IMR-90 (cell line): ENCODE measurements around the gene ELMO1. TPM values are rescaled to one million over a fixed set of nuclear protein-coding genes. Genes with fewer than 3 reads are reported as not detected.

ENCODE experiments used
- ATAC-seq: fragments of 200-7000 bp; cut with Tn5 transposase; 2 replicates; pipeline ENCODE4 v1.9.1; 2020; ENCODE audit warnings: low read depth, mild to moderate bottlenecking, moderate library complexity
- BruUV-seq: library from RNA; stranded (reverse); fragments of 400-500 nt; replicated peaks from 2 replicates; lab custom pipeline; 2021; lab: Mats Ljungman, UMichigan
- CTCF ChIA-PET: fragments of 300-600 bp; formaldehyde crosslinking; extraction: SDS; loops from one replicate; lab custom pipeline; 2021; ENCODE audit warnings: antibody characterized with exemption; lab: Yijun Ruan, JAX
- POLR2A ChIA-PET: fragments of 300-600 bp; sonication (Branson Sonifier 250); formaldehyde crosslinking; loops from one replicate; lab custom pipeline; 2022; ENCODE audit warnings: antibody characterized with exemption; ENCODE audit not compliant: unreplicated experiment; lab: Charles Lee
- DNase-seq: peaks from one replicate; pipeline ENCODE4 v3.0.0; 2013
- H2AFZ ChIP-seq: replicated peaks from 2 replicates; pipeline ENCODE3; 2013; ENCODE audit warnings: low read length, mild to moderate bottlenecking; ENCODE audit not compliant: poor library complexity
- H2AK5ac ChIP-seq: 2 replicates; pipeline ENCODE4 v1.6.1; 2013; ENCODE audit warnings: low read depth, low read length, inconsistent platforms
- H2AK9ac ChIP-seq: replicated peaks from 2 replicates; pipeline ENCODE3; 2013; ENCODE audit warnings: mild to moderate bottlenecking, low read depth, low read length, moderate library complexity; ENCODE audit not compliant: poor library complexity
- H2BK120ac ChIP-seq: 2 replicates; pipeline ENCODE4 v1.6.1; 2013; ENCODE audit warnings: low read depth, low read length, inconsistent platforms
- H2BK15ac ChIP-seq: 3 replicates; pipeline ENCODE4 v1.6.1; 2013; ENCODE audit warnings: low read depth, low read length, inconsistent platforms
- H2BK20ac ChIP-seq: 2 replicates; pipeline ENCODE4 v1.6.1; 2013; ENCODE audit warnings: low read depth, mild to moderate bottlenecking, inconsistent platforms, low read length, moderate library complexity
- H2BK5ac ChIP-seq: 2 replicates; pipeline ENCODE4 v1.6.1; 2013; ENCODE audit warnings: mild to moderate bottlenecking, low read depth, low read length, inconsistent platforms; ENCODE audit not compliant: poor library complexity, severe bottlenecking
- H3K14ac ChIP-seq: replicated peaks from 2 replicates; pipeline ENCODE4 v1.6.1; 2013; ENCODE audit warnings: low read depth, low read length, inconsistent platforms
- H3K18ac ChIP-seq: 2 replicates; pipeline ENCODE4 v1.6.1; 2013; ENCODE audit warnings: low read depth, low read length, control low read depth
- H3K23ac ChIP-seq: 2 replicates; pipeline ENCODE4 v1.6.1; 2013; ENCODE audit warnings: low read depth, low read length, inconsistent platforms
- H3K27ac ChIP-seq: 2 replicates; pipeline ENCODE4 v1.5.1; 2013; ENCODE audit warnings: mild to moderate bottlenecking, control low read depth, low read length; ENCODE audit not compliant: insufficient read depth
- H3K27me3 ChIP-seq: 2 replicates; pipeline ENCODE4 v1.6.1; 2013; ENCODE audit warnings: low read length; ENCODE audit not compliant: control insufficient read depth, insufficient read depth
- H3K36me3 ChIP-seq: 2 replicates; pipeline ENCODE4 v1.6.1; 2013; ENCODE audit warnings: low read length, mixed read lengths; ENCODE audit not compliant: control insufficient read depth, insufficient read depth
- H3K4ac ChIP-seq: 2 replicates; pipeline ENCODE4 v1.6.1; 2013; ENCODE audit warnings: low read depth, low read length, inconsistent platforms
- H3K4me1 ChIP-seq: 2 replicates; pipeline ENCODE4 v1.6.1; 2013; ENCODE audit warnings: low read length, mixed read lengths; ENCODE audit not compliant: control insufficient read depth, insufficient read depth
- H3K4me2 ChIP-seq: 2 replicates; pipeline ENCODE4 v1.6.1; 2013; ENCODE audit warnings: low read depth, mild to moderate bottlenecking, control low read depth, low read length, moderate library complexity
- H3K4me3 ChIP-seq: 2 replicates; pipeline ENCODE4 v1.5.1; 2013; ENCODE audit warnings: low read depth, mild to moderate bottlenecking, control low read depth, low read length, moderate library complexity; ENCODE audit not compliant: insufficient read depth
- H3K56ac ChIP-seq: 2 replicates; pipeline ENCODE4 v1.6.1; 2013; ENCODE audit warnings: low read length, inconsistent platforms; ENCODE audit not compliant: insufficient read depth; ENCODE audit errors: extremely low read depth
- H3K79me1 ChIP-seq, 2 experiments: 2 replicates each; pipeline ENCODE4 v1.6.1; 2013; ENCODE audit warnings: low read length in 2 of 2, inconsistent platforms in 1 of 2, low read depth in 1 of 2
- H3K9ac ChIP-seq: 2 replicates; pipeline ENCODE4 v1.6.1; 2013; ENCODE audit warnings: low read depth, low read length, control low read depth
- H3K9me1 ChIP-seq: 2 replicates; pipeline ENCODE4 v1.6.1; 2013; ENCODE audit warnings: low read length, inconsistent platforms; ENCODE audit not compliant: insufficient read depth
- H3K9me3 ChIP-seq: 2 replicates; pipeline ENCODE4 v1.6.1; 2013; ENCODE audit warnings: low read length; ENCODE audit not compliant: control insufficient read depth, insufficient read depth
- H4K20me1 ChIP-seq: 2 replicates; pipeline ENCODE4 v1.6.1; 2013; ENCODE audit warnings: low read length, inconsistent platforms; ENCODE audit not compliant: insufficient read depth
- H4K5ac ChIP-seq: 2 replicates; pipeline ENCODE4 v1.6.1; 2013; ENCODE audit warnings: mild to moderate bottlenecking, low read depth, low read length, control low read depth
- H4K8ac ChIP-seq, 2 experiments: 2 replicates each; pipeline ENCODE4 v1.6.1; 2013; ENCODE audit warnings: low read depth in 2 of 2, low read length in 2 of 2, control low read depth in 1 of 2, inconsistent platforms in 1 of 2
- H4K91ac ChIP-seq: 2 replicates; pipeline ENCODE4 v1.6.1; 2013; ENCODE audit warnings: low read depth, low read length, inconsistent platforms; ENCODE audit not compliant: insufficient read depth
- FOS ChIP-seq: fragments of 150-350 bp; IDR thresholded peaks from 2 replicates; pipeline ENCODE4 v1.6.1; 2016; ENCODE audit warnings: low read depth, low read length
- RCOR1 ChIP-seq: IDR thresholded peaks from 2 replicates; pipeline ENCODE4 v1.6.1; 2012; ENCODE audit warnings: mild to moderate bottlenecking, low read length, improper control_type of control experiment; ENCODE audit not compliant: insufficient replicate concordance
- dilution Hi-C: fragments of 300-500 bp; cut with HindIII; formaldehyde crosslinking; loops from one replicate; pipeline ENCODE4 v1.14.3; 2018; ENCODE audit warnings: low sequenced_read_pairs; ENCODE audit not compliant: unreplicated experiment
- in situ Hi-C: fragments of 300-500 bp; cut with MboI; formaldehyde crosslinking; loops from 3 replicates; pipeline ENCODE4 v1.14.3; 2019; ENCODE audit warnings: low sequenced_read_pairs, inconsistent platforms, mixed read lengths
- intact Hi-C: fragments of 100-400 bp; cut with micrococcal nuclease; formaldehyde crosslinking; loops from 2 replicates; pipeline ENCODE4 v1.10.0; 2022
- polyA plus RNA-seq, 3 experiments: library from polyadenylated mRNA; depleted of rRNA; stranded (reverse); fragments of >200 nt; gene quantifications; 2 replicates each; pipeline ENCODE4 v1.2.3, GENCODE V29; 2012; ENCODE audit warnings: low replicate concordance in 1 of 3
- total RNA-seq: library from RNA; depleted of rRNA; stranded (reverse); fragments of >200 nt; gene quantifications from 2 replicates; pipeline ENCODE4 v1.2.3, GENCODE V29; 2012

ELMO1 gene
- total and polyA plus RNA-seq, 2 of the 4 experiments (the other 2 are of a cell fraction) = 0.03 TPM; not detected in 1

GRCh38 chr7:37149773-37150124, 298.9 kb downstream of the ELMO1 start:
- no peaks in the 10 kb centered on the region for H3K79me1 ChIP-seq
- no peaks in the 10 kb centered on the region for H4K20me1 ChIP-seq
- no peak overlapping the region for H3K4me3 ChIP-seq
- no peak overlapping the region for H2BK5ac ChIP-seq
- no peak overlapping the region for H3K18ac ChIP-seq
- no peak overlapping the region for H4K5ac ChIP-seq
- no TSS peak for BruUV-seq
- H2BK120ac ChIP-seq = no peak overlapping the region
- H3K27me3 ChIP-seq = no peaks in the 10 kb centered on the region
- CTCF ChIA-PET = no interaction called here
- DNase-seq (no peak), ATAC-seq (no peak)
- no peak for TF ChIP-seq RCOR1
- TF ChIP-seq FOS = no peak
- H3K9me3 ChIP-seq = no peaks in the 10 kb centered on the region
- in situ Hi-C loops = no loop called here
- no peak overlapping the region for H3K4me2 ChIP-seq
- no peak overlapping the region for H2AK5ac ChIP-seq
- H2AFZ ChIP-seq = no peak overlapping the region
- H3K4me1 ChIP-seq = no peaks in the 10 kb centered on the region
- intact Hi-C loops = no loop called here
- no peak overlapping the region for H3K9ac ChIP-seq
- no peak overlapping the region for H3K56ac ChIP-seq
- H4K8ac ChIP-seq = no peak overlapping the region
- H3K4ac ChIP-seq = no peak overlapping the region
- H2BK15ac ChIP-seq = no peak overlapping the region
- no peaks in the 10 kb centered on the region for H3K36me3 ChIP-seq
- H3K27ac ChIP-seq = no peak overlapping the region
- no peak overlapping the region for H2BK20ac ChIP-seq
- POLR2A ChIA-PET = no interaction called here
- H3K9me1 ChIP-seq = no peaks in the 10 kb centered on the region
- no peak overlapping the region for H3K14ac ChIP-seq
- H2AK9ac ChIP-seq = no peak overlapping the region
- dilution Hi-C loops = no loop called here
- no peak overlapping the region for H3K23ac ChIP-seq
- no peak overlapping the region for H4K91ac ChIP-seq
